Subcutaneous adipose tissue (tissue), 4 donors: Measurements from ENCODE around the gene VAV2. TPM values are rescaled to one million over a fixed set of nuclear protein-coding genes. Genes with fewer than 3 reads are reported as not detected.

Experiments used
- total RNA-seq, 4 donors: library from RNA; depleted of rRNA; stranded (reverse); fragments of >200 nt; gene quantifications; one replicate each; pipeline ENCODE4 v1.1.0, GENCODE V29; 2016
- TF ChIP-seq, protein P1 (sequence below): fragments of 450-650 bp; IDR thresholded peaks from one replicate; pipeline ENCODE4 v1.5.1; 2016; ENCODE audit warnings: low read depth, mild to moderate bottlenecking, control low read depth, antibody characterized with exemption, moderate library complexity

VAV2 gene
- total RNA-seq, 4 donors from 2014 or later: 3.6 to 6.8 (median 4.8) TPM

DNA sequence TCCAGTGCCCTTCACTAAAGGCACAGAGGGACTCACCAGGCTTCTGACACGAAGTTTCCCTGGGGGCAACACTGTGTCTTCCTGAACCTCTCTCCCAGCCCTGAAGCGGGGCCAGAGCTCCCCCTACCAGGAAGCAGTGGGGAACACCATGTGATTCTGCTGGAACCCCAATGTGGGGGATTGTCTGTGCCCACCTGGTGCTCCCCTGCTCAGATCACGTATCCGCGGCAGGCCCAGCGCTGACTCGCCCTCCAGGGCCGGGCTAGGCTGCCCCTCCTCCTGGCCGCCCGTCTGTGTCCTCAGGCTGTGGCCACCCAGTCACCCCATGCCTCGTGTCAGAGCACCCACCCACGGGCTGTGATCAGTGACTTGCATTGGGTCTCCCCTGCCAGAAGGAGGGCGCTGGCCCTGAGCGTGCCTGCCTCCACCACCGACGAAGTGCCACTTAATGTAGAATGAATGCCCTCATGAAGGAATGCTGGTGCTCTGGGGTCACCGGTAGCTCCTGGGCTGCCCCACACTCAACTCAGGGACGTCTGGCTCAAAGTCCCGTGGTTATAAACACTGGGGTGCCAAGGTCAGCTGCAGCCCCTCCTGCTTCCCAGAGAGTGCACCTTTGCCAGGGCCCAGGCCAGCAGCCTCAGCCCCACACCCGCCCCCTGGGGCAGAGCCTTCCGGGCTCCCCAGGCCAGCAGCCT is 276.1 kb downstream of the VAV2 start:
- TF ChIP-seq, protein P1, sequence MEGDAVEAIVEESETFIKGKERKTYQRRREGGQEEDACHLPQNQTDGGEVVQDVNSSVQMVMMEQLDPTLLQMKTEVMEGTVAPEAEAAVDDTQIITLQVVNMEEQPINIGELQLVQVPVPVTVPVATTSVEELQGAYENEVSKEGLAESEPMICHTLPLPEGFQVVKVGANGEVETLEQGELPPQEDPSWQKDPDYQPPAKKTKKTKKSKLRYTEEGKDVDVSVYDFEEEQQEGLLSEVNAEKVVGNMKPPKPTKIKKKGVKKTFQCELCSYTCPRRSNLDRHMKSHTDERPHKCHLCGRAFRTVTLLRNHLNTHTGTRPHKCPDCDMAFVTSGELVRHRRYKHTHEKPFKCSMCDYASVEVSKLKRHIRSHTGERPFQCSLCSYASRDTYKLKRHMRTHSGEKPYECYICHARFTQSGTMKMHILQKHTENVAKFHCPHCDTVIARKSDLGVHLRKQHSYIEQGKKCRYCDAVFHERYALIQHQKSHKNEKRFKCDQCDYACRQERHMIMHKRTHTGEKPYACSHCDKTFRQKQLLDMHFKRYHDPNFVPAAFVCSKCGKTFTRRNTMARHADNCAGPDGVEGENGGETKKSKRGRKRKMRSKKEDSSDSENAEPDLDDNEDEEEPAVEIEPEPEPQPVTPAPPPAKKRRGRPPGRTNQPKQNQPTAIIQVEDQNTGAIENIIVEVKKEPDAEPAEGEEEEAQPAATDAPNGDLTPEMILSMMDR: no peak

DNA sequence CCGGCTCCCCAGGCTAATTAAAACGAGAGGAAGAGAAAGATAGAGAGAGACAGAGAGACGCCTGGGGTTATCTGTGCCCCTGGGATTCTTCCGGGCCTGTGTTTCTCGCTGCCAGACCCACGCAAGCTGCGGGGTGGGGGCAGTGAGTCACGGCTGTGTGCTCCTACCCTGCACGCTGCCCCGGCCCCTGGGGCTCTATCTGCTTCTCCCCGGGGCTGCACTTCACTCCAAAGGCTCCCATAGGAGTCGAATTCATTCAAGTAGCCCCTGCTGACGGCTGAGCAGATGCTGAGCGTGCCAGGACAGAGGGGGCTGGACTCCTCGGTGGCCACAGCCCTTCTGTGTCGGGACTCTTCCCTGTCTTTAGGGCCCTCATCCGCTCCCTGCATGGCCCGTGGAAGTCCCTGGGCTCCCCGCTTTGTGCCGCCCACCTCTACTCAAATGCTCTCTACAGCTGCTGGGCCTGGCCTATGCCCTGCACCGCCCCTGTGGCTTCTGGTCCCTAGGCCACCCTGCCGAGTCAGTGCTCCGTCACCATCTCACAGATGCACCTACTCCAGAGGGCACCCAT is 276.7 kb downstream of the VAV2 start:
- TF ChIP-seq, protein P1: no peak

DNA sequence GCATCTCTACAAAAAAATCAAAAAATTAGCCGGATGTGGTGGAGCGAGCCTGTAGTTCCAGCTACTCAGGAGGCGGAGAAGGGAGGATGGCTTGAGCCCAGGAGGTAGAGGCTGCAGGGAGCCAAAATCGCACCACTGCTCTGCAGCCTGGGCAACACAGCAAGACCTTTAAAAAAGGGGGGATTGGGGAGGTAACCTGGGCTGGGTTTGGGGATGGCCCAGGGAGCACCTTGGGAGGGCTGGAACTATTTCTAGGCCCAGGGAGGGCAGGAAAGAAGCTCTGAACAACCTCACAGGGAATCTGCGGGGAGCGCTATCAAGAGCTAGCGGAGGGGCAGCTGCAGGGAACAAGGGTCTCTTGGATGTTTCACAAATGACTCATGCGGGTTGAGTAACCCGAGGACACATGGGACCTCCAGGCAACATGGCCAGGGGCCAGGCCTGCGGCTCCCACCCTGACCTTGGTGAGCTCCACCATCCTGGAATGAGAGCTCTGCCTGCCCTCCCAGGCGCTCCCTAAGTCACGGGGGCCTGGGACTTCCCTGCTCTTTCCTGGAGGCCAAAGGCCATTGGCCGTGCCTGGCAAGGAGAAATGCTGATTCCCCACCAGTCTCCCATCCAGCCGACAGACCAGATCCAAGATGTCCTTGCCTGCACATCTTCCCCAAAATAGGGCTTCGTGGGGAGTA is 277.4 kb downstream of the VAV2 start:
- TF ChIP-seq, protein P1: no peak

DNA sequence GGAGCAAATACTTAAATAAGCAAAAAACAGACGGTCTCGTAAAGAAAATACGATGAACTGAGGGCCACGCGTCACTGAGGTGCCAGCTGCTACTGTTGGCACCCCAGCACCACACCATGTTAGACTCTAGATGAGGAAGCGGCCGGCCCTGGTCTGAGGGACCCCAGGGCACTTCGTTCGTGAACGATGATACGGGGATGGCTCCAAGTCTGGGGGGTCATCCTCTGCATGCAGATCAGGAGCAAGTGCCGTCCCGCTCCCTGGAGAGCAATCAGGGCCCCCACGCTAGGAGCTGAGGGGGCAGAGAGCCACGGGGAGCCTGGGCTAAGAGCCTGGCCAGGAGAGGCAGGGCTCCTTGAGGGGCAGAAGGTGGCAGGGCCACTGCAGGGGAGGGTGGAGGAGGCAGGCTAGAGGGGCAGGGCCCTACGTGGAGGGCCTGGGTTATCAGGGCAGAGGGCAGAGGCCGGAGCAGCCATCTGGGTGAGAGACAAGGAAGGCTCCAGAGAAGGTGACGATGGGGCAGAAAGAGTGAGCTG is 278.1 kb downstream of the VAV2 start:
- TF ChIP-seq, protein P1: no peak

DNA sequence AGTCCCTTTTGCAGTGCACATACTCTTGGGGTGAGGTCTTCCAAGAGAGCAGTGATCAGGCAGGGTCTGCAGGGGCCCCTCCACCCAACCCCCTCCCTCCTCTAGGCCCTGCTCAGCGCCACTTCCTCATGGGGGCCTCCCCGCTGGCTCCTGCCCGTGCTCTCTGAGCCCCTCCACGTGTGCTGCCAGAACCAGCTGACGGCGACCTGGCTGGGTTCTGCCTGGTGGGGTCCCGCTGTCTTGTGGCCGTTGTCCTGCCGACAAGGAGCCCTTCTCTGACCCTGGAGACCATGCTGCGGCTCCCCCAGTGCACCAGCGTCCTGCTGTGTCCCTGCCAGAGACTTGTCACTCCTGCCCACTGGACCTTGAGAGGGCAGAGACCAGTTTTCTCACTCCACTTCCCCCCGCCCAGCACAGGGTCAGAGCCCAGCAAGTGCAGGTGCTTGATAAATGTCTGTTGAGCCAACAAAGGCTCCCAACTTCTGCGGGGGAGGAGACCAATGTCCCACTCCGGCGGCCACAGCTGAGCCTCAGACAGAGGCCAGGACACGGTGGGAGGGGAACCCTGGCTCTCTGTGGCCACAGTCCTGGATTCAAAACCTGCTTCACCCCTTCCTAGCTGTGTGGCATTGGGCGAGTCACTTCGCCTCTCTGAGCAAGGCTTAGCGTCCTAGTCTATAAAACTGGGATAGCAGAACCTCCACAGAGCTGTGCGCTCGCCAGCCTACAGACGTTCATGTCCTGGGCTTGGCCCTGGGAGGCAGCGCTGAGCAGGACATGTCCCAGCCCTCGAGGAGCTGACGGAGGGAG is 278.8 kb downstream of the VAV2 start:
- TF ChIP-seq, protein P1: no peak

DNA sequence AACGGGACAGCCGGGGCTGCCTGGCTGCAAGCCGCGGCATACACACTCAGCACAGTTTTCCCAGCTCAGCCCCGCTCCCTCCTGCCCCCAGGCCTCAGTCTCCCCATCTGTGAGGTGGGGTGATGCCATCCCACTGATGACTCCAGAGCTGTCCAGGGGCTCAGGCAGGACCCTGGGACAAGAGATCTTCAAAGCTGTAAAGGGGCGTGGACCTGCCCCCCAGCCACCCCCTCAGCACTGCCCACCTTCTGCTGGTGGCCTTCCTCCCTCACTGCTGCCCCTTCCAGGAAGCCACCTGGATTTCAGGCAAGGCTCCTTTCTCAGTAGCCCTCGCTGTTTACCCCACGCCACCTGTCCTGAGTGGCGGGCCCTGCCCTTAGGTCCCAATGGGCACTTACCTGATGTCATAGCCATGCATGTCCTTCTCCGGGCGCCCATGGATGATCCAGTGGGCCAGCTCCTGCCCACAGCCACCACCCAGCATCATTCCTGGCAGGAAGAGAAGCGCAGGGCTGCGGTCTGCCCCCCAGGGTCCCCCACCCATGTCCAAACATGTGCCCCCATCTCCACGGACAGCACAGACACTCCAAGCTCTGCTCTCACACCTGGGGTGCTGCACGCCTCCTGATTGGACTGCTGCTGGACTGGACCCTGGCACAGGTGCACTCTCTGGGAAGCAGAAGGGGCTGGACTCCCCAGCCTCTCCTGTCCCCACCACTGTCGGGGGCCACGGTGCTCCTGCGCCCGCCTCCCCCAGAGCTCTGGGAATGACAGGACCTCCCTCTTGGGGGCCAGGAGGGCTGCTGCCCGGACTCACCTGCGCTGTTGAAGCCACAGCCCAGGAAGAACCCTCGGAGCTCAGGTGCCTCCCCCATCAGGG is 279.7 kb downstream of the VAV2 start:
- TF ChIP-seq, protein P1: no peak

Other genes starting within 250 kb of the VAV2 start
- gene BRD3OS, start 33.2 kb upstream of the VAV2 start, total RNA-seq: 10 to 100 TPM in 2 of 4 donors, 1 to 10 TPM in 2; 6.8 to 25.8 (median 11.4) TPM
- gene BRD3, start 75.7 kb upstream of the VAV2 start, total RNA-seq: 10 to 100 TPM; 18.7 to 67.4 (median 22.1) TPM
- 10 to 100 TPM; 13.7 to 17.3 (median 14.6) TPM for gene WDR5, start 143.8 kb upstream of the VAV2 start, total RNA-seq
- gene RNU6ATAC, start 172.2 kb upstream of the VAV2 start, total RNA-seq: not detected